ENCODE data around the gene PDLIM1.
A peak's percentile ranks its signal among the peaks of the same experiment; 100 is the strongest.

Gene PDLIM1

GRCh38 chr10:95334805-95335144, 44.0 kb upstream of the PDLIM1 start:
- ChIA-PET POLR2A (ENCODE audit: low non-redundant PET) (no interaction called here), CTCF (no interaction called here)
- TF ChIP-seq CTCF (conservative IDR thresholded peaks at IDR 0.05; ENCODE audit: low read depth) = no peak
- DNase-seq (ENCODE audit: low spot score) = no peak
- peak overlapping the region; percentile 70 for H3K27ac ChIP-seq

GRCh38 chr10:95333997-95334804, 43.4 kb upstream of the PDLIM1 start:
- CTCF ChIA-PET = interaction anchor here (0.5 to 1.6 kb wide), 2 partner anchors 29 to 79 kb away, joined by 3 to 9 read pairs; no protein-coding TSS in a partner anchor
- H3K27ac ChIP-seq = peak overlapping the region; percentile 70
- POLR2A ChIA-PET (ENCODE audit: low non-redundant PET) = no interaction called here
- no peak for TF ChIP-seq CTCF (conservative IDR thresholded peaks at IDR 0.05; ENCODE audit: low read depth)
- peak; percentile 61 for DNase-seq (ENCODE audit: low spot score)

GRCh38 chr10:95332666-95333249, 42.0 kb upstream of the PDLIM1 start:
- DNase-seq (ENCODE audit: low spot score) = no peak
- H3K27ac ChIP-seq = no peak overlapping the region
- TF ChIP-seq CTCF (conservative IDR thresholded peaks at IDR 0.05; ENCODE audit: low read depth) = no peak
- CTCF ChIA-PET = interaction anchor here (1.6 kb wide), 1 partner anchor 30 kb away, joined by 9 read pairs; no protein-coding TSS in a partner anchor
- POLR2A ChIA-PET (ENCODE audit: low non-redundant PET) = interaction anchor here (0.6 kb wide), 1 partner anchor 100 kb away, joined by 3 read pairs; no protein-coding TSS in a partner anchor

GRCh38 chr10:95331596-95332130, 40.9 kb upstream of the PDLIM1 start:
- CTCF ChIA-PET = no interaction called here
- DNase-seq (ENCODE audit: low spot score) = no peak
- H3K27ac ChIP-seq = no peak overlapping the region
- TF ChIP-seq CTCF (conservative IDR thresholded peaks at IDR 0.05; ENCODE audit: low read depth) = no peak
- POLR2A ChIA-PET (ENCODE audit: low non-redundant PET) = no interaction called here

GRCh38 chr10:95330966-95331453, 40.2 kb upstream of the PDLIM1 start:
- H3K27ac ChIP-seq = no peak overlapping the region
- ChIA-PET POLR2A (ENCODE audit: low non-redundant PET) (no interaction called here), CTCF (no interaction called here)
- DNase-seq (ENCODE audit: low spot score) = no peak
- TF ChIP-seq CTCF (conservative IDR thresholded peaks at IDR 0.05; ENCODE audit: low read depth) = no peak

GRCh38 chr10:95329296-95329695, 38.5 kb upstream of the PDLIM1 start:
- no peak for TF ChIP-seq CTCF (conservative IDR thresholded peaks at IDR 0.05; ENCODE audit: low read depth)
- H3K27ac ChIP-seq = no peak overlapping the region
- CTCF ChIA-PET = no interaction called here
- POLR2A ChIA-PET (ENCODE audit: low non-redundant PET) = no interaction called here
- no peak for DNase-seq (ENCODE audit: low spot score)
